SHP77 treated with DMSO at 0.1 percent for 48 hours (cell line): ENCODE data around the gene PCGF6.
A peak's percentile ranks its signal among the peaks of the same experiment; 100 is the strongest.
"Not testable (repeated sequence)": the region's sequence is repeated elsewhere in the genome, so short reads cannot be mapped to it uniquely, and the experiment has no call there.

Experiments
- DNase-seq: peaks from one replicate; lab custom pipeline; 2025; lab: John Stamatoyannopoulos, UW

PCGF6 gene, protein sequence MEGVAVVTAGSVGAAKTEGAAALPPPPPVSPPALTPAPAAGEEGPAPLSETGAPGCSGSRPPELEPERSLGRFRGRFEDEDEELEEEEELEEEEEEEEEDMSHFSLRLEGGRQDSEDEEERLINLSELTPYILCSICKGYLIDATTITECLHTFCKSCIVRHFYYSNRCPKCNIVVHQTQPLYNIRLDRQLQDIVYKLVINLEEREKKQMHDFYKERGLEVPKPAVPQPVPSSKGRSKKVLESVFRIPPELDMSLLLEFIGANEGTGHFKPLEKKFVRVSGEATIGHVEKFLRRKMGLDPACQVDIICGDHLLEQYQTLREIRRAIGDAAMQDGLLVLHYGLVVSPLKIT

GRCh38 chr10:103350517-103351260, at the start of gene PCGF6:
PCGF6 (minus strand) TSS chr10:103351140; CDS start chr10:103351066, 74 bp downstream.
- DNase-seq: peak; percentile 73

GRCh38 chr10:103397191-103397825, 46.4 kb upstream of the PCGF6 start:
- no peak for DNase-seq

GRCh38 chr10:103396789-103397087, 45.8 kb upstream of the PCGF6 start:
- no peak for DNase-seq

DNA sequence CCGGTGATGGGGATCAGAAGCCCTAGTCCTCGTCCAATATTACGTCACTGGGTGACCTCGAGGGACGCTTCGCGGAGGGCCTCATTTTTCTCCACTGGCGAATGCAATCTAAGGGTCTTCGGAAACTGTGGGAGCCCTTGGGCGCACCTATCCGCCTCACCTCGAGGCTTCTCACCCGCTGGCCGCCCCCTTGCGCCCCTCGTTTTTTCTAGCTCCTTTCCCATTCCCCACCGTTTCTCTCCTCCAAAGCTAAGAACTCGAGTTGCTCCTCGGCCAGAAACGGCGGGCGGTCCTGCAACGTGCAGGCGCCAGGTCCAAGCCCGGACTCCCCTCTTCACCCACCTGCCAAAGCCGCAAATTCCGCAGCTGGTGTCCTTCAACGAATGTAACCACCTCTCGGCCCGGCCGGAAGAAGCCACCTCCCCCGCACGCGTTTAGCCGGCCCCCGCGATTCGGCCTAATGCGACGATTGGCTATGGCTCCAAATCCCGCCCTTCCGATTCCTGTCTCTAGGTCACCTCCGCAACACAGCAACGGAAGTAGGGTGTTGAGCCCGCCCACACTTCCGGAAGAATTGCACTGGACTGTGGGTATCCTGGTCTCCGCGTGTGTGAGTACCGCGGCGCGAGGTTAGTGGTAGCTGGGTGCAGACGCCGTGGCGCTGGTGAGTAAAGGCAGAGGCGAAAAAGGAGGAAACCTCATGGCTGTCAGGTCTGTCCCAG, 45.3 kb upstream of the PCGF6 start, which contains the start of the genes ATP5MK and PDCD11:
TSS of gene ATP5MK (minus strand) at position 409 of the 722 bp plus-strand sequence. CDS start 4,018 bp downstream, outside the sequence.
TSS of gene PDCD11 (plus strand) at position 560 of the 722 bp plus-strand sequence. CDS start 1,801 bp downstream, outside the sequence.
- DNase-seq: peak; percentile 97

DNA sequence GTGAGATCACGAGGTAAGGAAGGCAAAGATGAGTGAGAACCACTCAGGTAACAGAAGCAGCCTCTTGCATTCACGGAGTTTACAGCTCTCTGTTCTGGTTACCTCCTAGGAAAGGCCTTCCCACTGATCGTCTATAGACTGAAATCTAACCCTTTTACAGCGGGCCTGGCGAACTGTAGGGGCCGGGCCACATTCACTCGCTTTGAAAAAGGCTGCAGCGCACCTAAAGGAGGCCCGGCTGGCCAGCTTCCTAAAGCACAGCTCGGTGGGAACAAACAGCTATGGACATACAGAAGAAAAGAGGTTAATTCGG, 44.8 kb upstream of the PCGF6 start:
- no peak for DNase-seq

- no peak for DNase-seq
These were observed 43.2 kb upstream of the PCGF6 start for GRCh38 chr10:103394180-103394579.

DNA sequence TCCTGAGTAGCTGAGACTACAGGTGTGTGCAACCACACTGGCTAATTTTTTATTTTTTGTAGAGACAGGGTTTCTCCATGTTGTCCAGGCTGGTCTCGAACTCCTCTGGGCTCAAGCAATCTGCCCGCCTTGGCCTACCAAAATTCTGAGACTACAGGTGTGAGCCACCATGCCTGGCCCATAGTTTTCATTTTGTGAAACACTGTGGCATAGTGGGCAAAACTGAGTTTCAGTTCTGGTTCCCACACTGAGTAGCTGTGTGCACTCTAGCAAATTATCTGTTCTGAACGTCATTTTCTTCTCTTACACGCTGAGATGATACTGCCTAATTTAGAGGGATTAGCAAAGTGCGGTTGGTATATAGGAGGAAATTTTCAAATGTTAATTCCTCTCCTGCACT, 31.8 kb upstream of the PCGF6 start:
- DNase-seq: no peak

DNA sequence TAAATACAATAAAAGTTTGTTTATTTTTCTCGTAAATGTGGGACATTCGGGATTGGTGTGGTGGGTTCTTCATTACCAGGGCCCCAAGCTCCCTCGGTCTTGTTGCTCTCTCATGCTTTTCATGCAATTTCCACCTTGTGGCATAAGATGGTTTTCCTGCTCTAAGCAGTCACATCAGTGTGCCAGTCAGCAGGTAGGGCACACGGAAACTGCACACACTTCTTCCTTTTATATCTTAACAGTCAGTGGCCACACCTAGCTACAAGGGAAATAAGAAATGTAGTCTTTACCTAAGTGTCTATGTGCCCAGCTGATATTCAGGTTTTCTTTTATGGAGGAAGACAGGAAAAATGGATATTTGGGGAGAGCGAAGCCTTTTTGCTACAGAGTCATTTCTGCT, 23.3 kb upstream of the PCGF6 start:
- no peak for DNase-seq

DNA sequence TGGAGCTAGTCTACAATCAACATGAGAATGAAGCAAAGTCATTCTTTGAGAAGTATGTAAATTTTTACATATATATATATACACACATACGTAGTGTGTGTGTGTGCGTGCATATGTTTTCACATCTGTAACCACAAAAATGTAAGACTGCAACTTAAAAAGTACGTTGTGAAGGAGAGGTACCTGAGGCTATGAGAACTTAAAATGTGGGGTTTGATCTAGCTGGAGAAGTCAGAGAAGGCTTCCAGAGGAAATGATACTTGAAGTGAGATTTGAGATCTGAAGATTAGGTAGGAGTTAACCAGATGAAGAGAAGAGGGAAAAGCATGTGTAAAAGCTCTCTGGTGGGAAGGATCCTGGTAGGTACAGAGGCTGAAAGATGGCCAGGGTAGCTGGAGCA, 22.6 kb upstream of the PCGF6 start:
- DNase-seq: no peak

GRCh38 chr10:103367782-103368518, 17.0 kb upstream of the PCGF6 start, which contains the start of gene TAF5:
TAF5 (plus strand) TSS chr10:103367976; CDS start chr10:103367990, 14 bp downstream.
- peak; percentile 90 for DNase-seq

DNA sequence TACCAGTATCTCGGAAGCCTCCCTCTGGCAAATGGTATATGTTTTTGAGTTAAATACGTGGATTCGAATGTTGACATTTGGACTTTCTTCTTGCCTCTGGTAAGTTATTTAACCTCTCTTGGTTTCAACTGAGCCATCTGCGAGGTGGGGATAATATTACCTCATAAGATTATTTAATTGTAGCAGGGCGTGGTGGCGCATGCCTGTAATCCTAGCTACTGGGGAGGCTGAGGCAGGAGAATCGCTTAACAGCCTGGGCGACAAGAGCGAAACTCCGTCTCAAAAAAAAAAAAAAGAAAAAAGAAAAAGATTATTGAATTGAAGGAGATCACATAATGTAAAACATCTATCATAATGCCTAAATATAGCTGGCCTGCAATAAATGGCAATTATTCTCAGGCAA, 16.4 kb upstream of the PCGF6 start:
- no peak for DNase-seq

- DNase-seq: not testable (repeated sequence)
These were observed 9.9 kb upstream of the PCGF6 start for GRCh38 chr10:103360791-103361190.

GRCh38 chr10:103359493-103359892, 8.6 kb upstream of the PCGF6 start:
- DNase-seq: not testable (repeated sequence)

DNA sequence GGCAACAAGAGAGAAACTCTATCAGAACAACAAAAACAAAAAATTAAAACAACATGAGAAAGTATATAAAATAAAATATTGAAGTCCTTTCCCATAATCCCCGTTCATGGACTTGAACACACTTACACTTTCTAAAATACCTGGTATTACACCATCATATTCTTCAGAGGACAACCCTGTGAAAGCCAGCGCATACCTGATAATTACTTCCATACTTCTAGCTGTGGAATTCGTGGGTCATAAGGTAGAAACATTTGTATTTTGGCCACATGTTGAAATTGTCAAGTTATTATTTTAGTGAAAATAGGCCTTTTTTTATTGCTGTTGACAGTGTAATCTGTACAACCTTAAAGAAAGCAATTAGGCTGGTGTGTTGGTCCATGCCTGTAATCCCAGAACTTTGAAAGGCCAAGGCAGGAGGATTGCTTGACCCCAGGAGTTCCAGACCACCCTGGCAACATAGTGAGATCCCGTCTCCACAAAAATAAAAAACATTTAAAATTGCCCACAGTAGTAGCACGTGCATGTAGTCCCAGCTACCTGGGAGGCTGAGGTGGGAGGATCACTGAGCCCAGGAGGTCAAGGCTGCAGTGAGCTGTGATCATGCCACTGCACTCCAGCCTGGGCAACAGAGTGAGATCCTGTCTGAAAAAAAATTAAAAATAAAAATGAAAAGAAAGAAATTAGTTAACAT, 5.1 kb upstream of the PCGF6 start:
- DNase-seq: no peak

DNA sequence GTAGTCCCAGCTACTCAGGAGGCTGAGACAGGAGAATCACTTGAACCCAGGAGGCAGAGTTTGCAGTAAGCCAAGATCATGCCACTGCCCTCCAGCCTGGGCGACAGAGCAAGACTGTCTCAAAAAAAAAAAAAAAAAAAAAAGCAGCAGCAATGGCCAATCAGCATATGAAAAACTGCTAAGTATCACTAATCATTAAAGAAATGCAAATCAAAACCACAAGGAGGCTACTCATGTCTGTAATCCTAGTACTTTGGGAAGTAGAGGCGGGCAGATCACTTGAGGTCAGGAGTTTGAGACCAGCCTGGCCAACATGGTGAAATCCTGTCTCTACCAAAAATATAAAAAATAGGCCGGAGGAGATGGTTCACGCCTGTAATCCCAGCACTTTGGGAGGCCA, 3.6 kb upstream of the PCGF6 start:
- not testable (repeated sequence) for DNase-seq

- DNase-seq: no peak
These were observed 2.3 kb upstream of the PCGF6 start for GRCh38 chr10:103353281-103353680.

DNA sequence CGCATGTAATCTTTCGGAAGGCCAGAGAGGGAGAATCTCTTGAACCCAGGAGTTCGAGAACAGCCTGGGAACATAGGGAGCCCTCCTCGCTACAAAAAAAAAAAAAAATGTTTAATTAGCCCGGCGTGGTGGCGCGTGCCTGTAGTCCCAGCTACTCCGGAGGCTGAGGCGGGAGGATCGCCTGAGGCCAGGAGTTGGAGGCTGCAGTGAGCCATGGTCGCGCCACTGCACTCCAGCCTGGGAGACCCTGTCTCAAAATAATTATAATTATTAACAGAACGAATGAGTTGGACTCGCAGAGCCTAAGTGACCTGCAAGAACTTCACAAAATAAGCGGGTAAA, 794 bp downstream of the PCGF6 start:
- no peak for DNase-seq

- DNase-seq: no peak
These were observed 14.6 kb downstream of the PCGF6 start for GRCh38 chr10:103336370-103336769.

GRCh38 chr10:103334567-103334966, 16.4 kb downstream of the PCGF6 start:
- no peak for DNase-seq

- DNase-seq: no peak
These were observed 16.9 kb downstream of the PCGF6 start for GRCh38 chr10:103333934-103334520.

- no peak for DNase-seq
These were observed 23.0 kb downstream of the PCGF6 start for GRCh38 chr10:103327906-103328305.
